B cell (primary cell): Measurements from ENCODE around the gene PITPNM2. TPM values are rescaled to one million over a fixed set of nuclear protein-coding genes. Genes with fewer than 3 reads are reported as not detected.

Experiments
- ATAC-seq: fragments of 200-7000 bp; cut with Tn5 transposase; one replicate; pipeline ENCODE4 v1.10.0; 2021; ENCODE audit warnings: low read depth, mild to moderate bottlenecking, moderate number of reproducible peaks, moderate library complexity
- CTCF ChIA-PET: fragments of 350-600 bp; sonication (Branson Sonifier 250); formaldehyde crosslinking; loops from one replicate; lab custom pipeline; 2021; ENCODE audit warnings: antibody characterized with exemption, inconsistent platforms; lab: Charles Lee
- POLR2A ChIA-PET: fragments of 350-600 bp; sonication (Branson Sonifier 250); formaldehyde crosslinking; loops from one replicate; lab custom pipeline; 2021; ENCODE audit warnings: antibody characterized with exemption; lab: Charles Lee
- DNase-seq: peaks from one replicate; pipeline ENCODE4 v3.0.0; 2013
- H2AFZ ChIP-seq: 2 replicates; pipeline ENCODE4 v1.6.1; 2012; ENCODE audit warnings: mild to moderate bottlenecking, low read depth, low read length; ENCODE audit not compliant: insufficient read depth, poor library complexity, severe bottlenecking
- H3K27ac ChIP-seq, 2 donors: 1 replicate in 1 of 2; 2 replicates in 1 of 2; pipeline ENCODE4 v1.5.1; 2012 to 2013; ENCODE audit warnings: low read length in 2 of 2, mild to moderate bottlenecking in 2 of 2, moderate library complexity in 1 of 2
- H3K27me3 ChIP-seq, 4 experiments: fragments of 200-600 bp in 1 of 4; sonication (generic) in 1 of 4; replicated peaks in 1 of 4; 1 replicate in 2 of 4; 2 replicates in 2 of 4; pipeline versions ENCODE4 v1.6.1 to v1.7.0; 2013 to 2016; ENCODE audit warnings: low read length in 3 of 4, mild to moderate bottlenecking in 2 of 4, mixed read lengths in 1 of 4, moderate library complexity in 1 of 4; ENCODE audit not compliant: insufficient read depth in 4 of 4, control insufficient read depth in 3 of 4; ENCODE audit errors: control extremely low read depth in 1 of 4
- H3K36me3 ChIP-seq, 2 experiments: replicated peaks in 1 of 2; 1 replicate in 1 of 2; 2 replicates in 1 of 2; pipeline versions ENCODE4 v1.6.1 to v1.7.1; 2013; ENCODE audit warnings: low read length in 1 of 2; ENCODE audit not compliant: insufficient read depth in 2 of 2, control insufficient read depth in 1 of 2; ENCODE audit errors: control extremely low read depth in 1 of 2, extremely low read depth in 1 of 2
- H3K4me1 ChIP-seq, 2 donors: fragments of 200-600 bp in 1 of 2; sonication (generic) in 1 of 2; 1 replicate in 1 of 2; 2 replicates in 1 of 2; pipeline versions ENCODE4 v1.5.1 to v1.6.1; 2013 to 2017; ENCODE audit warnings: low read length in 2 of 2; ENCODE audit not compliant: control insufficient read depth in 2 of 2, insufficient read depth in 2 of 2
- H3K4me2 ChIP-seq: replicated peaks from 2 replicates; pipeline ENCODE3; 2012; ENCODE audit warnings: mild to moderate bottlenecking, low read depth, low read length; ENCODE audit not compliant: poor library complexity, severe bottlenecking
- H3K4me3 ChIP-seq, 5 experiments: fragments of 200-600 bp in 1 of 5; sonication (generic) in 1 of 5; 1 replicate in 3 of 5; 2 replicates in 2 of 5; pipeline versions ENCODE4 v1.5.1 to v1.7.0; 2011 to 2016; ENCODE audit warnings: low read length in 4 of 5, mild to moderate bottlenecking in 4 of 5, low read depth in 2 of 5, control low read depth in 1 of 5, moderate library complexity in 1 of 5; ENCODE audit not compliant: insufficient read depth in 1 of 5; ENCODE audit errors: control extremely low read depth in 1 of 5, extremely low read depth in 1 of 5
- H3K79me2 ChIP-seq: fragments of 200-600 bp; sonication (generic); one replicate; pipeline ENCODE4 v1.6.0; 2016; ENCODE audit warnings: low read length; ENCODE audit not compliant: control insufficient read depth, insufficient read depth
- H3K9ac ChIP-seq: fragments of 200-600 bp; sonication (generic); 2 replicates; pipeline ENCODE4 v1.6.1; 2017; ENCODE audit warnings: mild to moderate bottlenecking, low read length, moderate library complexity
- H3K9me3 ChIP-seq, 3 donors: one replicate each; pipeline versions ENCODE4 v1.6.1 to v1.7.1; 2013; ENCODE audit warnings: low read length in 2 of 3; ENCODE audit not compliant: control insufficient read depth in 2 of 3, insufficient read depth in 1 of 3; ENCODE audit errors: control extremely low read depth in 1 of 3
- H4K20me1 ChIP-seq: 2 replicates; pipeline ENCODE4 v1.6.0; 2012; ENCODE audit warnings: mild to moderate bottlenecking, low read length; ENCODE audit not compliant: insufficient read depth, control insufficient read depth, poor library complexity, severe bottlenecking
- H3K27ac Mint-ChIP-seq: one replicate; pipeline ENCODE4 v1.8.0; 2021; ENCODE audit warnings: mixed read lengths
- H3K27me3 Mint-ChIP-seq: one replicate; pipeline ENCODE4 v1.8.0; 2021; ENCODE audit warnings: mixed read lengths
- H3K4me1 Mint-ChIP-seq: one replicate; pipeline ENCODE4 v1.8.0; 2021; ENCODE audit warnings: mixed read lengths
- H3K4me3 Mint-ChIP-seq: one replicate; pipeline ENCODE4 v1.8.0; 2021; ENCODE audit warnings: mixed read lengths
- H3K9me3 Mint-ChIP-seq: one replicate; pipeline ENCODE4 v1.8.0; 2022; ENCODE audit warnings: mixed read lengths; ENCODE audit not compliant: insufficient read depth
- EZH2 ChIP-seq: IDR thresholded peaks from 2 replicates; pipeline ENCODE4 v1.6.1; 2012; ENCODE audit warnings: borderline replicate concordance, low read depth, mild to moderate bottlenecking, moderate library complexity, low read length; ENCODE audit not compliant: insufficient read depth, poor library complexity, severe bottlenecking
- WGBS: methylation state at CpG from one replicate; pipeline ENCODE4 v1.1.5; 2013; ENCODE audit warnings: missing lambda C conversion rate; ENCODE audit not compliant: insufficient coverage; 5-methylcytosine and 5-hydroxymethylcytosine counted together
- intact Hi-C: fragments of 100-400 bp; cut with micrococcal nuclease; formaldehyde crosslinking; loops from one replicate; pipeline ENCODE4 v1.10.0; 2022
- polyA plus RNA-seq: library from polyadenylated mRNA; depleted of rRNA; stranded (reverse); fragments of >200 nt; gene quantifications from 2 replicates; pipeline ENCODE4 v1.2.3, GENCODE V29; 2012
- total RNA-seq, 2 donors: library from RNA; stranded (reverse); fragments of 120-200 nt in 1 of 2; gene quantifications; 1 replicate in 1 of 2; 2 replicates in 1 of 2; pipeline versions ENCODE4 v1.2.3 to v1.2.4, GENCODE V29; 2013 to 2022
- TF ChIP-seq, protein P1 (sequence below): fragments of 200-600 bp; IDR thresholded peaks from one replicate; pipeline ENCODE4 v1.8.0; 2022; ENCODE audit warnings: antibody characterized with exemption, mild to moderate bottlenecking

PITPNM2 gene
- total and polyA plus RNA-seq, 2 donors (not counting 1 experiment from before 2014, with no cell fraction given): 9.6 to 28.6 TPM

DNA sequence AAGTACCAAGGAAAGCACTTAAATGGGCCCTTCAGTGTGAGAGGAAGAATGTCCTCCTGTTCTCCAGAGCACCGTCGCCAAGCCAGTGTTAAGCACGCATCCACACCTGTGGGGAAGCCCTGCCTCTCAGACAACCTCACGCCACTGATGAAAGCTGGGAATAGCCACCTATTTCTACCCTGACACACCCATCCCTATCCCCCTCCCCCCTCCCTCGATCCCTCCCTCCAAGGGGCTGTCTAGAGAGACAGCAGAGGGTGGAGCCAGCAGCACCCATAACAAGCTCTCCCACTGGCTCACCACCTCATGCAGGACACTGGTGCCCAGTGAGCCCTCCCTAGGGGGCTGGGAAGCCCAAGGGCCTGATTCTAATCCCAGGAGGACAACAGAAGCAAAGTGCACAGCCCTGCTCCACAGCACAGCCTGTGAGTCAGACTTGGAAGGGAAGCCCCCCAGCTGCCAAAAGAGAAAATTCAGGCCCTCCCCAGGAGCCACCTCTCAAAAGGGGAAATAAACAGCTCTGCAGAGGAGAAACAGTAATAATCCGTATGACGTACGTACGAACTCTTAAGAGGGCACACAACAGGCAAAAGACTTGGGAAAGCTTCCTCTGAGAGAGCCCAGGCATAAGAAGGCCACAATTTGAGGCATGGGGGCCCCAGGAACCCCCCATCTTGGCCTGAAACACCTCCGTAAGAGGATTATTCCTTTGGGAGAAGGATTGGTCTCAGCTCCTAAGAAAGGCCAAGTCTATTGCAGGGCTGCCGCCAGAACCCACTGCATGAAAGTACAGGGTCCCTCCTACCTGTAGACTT lies 7.8 kb downstream of the PITPNM2 start:
- H3K4me3 Mint-ChIP-seq: peak overlapping the region; percentile 49
- intact Hi-C loops: loop anchor here (5.0 kb wide), 1 partner anchor 36 kb away; no protein-coding TSS in a partner anchor
- 31% methylated on average over 8 of the region's 11 CpGs for WGBS
- TF ChIP-seq EZH2: no peak
- TF ChIP-seq, protein P1, sequence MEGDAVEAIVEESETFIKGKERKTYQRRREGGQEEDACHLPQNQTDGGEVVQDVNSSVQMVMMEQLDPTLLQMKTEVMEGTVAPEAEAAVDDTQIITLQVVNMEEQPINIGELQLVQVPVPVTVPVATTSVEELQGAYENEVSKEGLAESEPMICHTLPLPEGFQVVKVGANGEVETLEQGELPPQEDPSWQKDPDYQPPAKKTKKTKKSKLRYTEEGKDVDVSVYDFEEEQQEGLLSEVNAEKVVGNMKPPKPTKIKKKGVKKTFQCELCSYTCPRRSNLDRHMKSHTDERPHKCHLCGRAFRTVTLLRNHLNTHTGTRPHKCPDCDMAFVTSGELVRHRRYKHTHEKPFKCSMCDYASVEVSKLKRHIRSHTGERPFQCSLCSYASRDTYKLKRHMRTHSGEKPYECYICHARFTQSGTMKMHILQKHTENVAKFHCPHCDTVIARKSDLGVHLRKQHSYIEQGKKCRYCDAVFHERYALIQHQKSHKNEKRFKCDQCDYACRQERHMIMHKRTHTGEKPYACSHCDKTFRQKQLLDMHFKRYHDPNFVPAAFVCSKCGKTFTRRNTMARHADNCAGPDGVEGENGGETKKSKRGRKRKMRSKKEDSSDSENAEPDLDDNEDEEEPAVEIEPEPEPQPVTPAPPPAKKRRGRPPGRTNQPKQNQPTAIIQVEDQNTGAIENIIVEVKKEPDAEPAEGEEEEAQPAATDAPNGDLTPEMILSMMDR: no peak
- Histone ChIP-seq H3K27ac (peak overlapping the region; percentile 65 to 75), H3K27me3 (no peaks in the 10 kb centered on the region), H3K9me3 (no peaks in the 10 kb centered on the region), H3K79me2 (peaks cover 19% of the 10 kb centered on the region), H3K36me3 (no peaks in the 10 kb centered on the region), H3K9ac (peak overlapping the region; percentile 10), H4K20me1 (no peaks in the 10 kb centered on the region), H3K4me1 (peaks cover 27 to 29% of the 10 kb centered on the region in 2 donors), H2AFZ (peak overlapping the region; percentile 66), H3K4me3 (peak overlapping the region in 2 of 5 experiments; percentile 15 to 21), H3K4me2 (peak overlapping the region; percentile 57)
- peaks cover 44% of the 10 kb centered on the region for H3K4me1 Mint-ChIP-seq
- peak; percentile 80 for ATAC-seq
- H3K9me3 Mint-ChIP-seq: no peaks in the 10 kb centered on the region
- H3K27me3 Mint-ChIP-seq: no peaks in the 10 kb centered on the region
- peak; percentile 69 for DNase-seq
- CTCF ChIA-PET: interaction anchor here (0.6 to 1.8 kb wide), 11 partner anchors 8 to 141 kb away, joined by 3 to 10 read pairs (median 4); partner anchors contain the start of gene PITPNM2
- H3K27ac Mint-ChIP-seq: peak overlapping the region; percentile 81
- POLR2A ChIA-PET: interaction anchor here (0.5 to 1.6 kb wide), 6 partner anchors 10 to 163 kb away, joined by 3 to 6 read pairs (median 4); no protein-coding TSS in a partner anchor

DNA sequence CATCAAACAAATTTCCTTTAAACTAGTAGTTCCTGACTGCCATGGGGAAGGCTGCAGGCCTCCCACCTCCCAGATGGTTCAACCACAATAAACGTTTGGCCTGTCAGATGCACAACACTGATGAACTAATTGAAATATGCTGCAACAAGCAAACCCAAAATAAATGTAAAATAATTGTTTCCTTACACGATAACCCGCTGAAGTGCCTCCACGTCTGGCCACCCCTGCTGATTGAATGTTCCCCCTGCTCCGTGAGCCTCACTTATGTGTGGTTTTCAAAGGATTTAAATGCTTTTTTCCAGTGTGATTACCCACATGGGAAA lies 8.4 kb downstream of the PITPNM2 start:
- ChIA-PET POLR2A (interaction anchor here (1.1 kb wide), 1 partner anchor 27 kb away, joined by 6 read pairs; no protein-coding TSS in a partner anchor), CTCF (interaction anchor here (1.0 to 1.7 kb wide), 5 partner anchors 9 to 141 kb away, joined by 3 to 10 read pairs (median 4); partner anchors contain the start of gene PITPNM2)
- Histone ChIP-seq H3K27me3 (no peaks in the 10 kb centered on the region), H3K79me2 (peaks cover 24% of the 10 kb centered on the region), H3K9ac (no peak overlapping the region), H3K36me3 (no peaks in the 10 kb centered on the region), H4K20me1 (no peaks in the 10 kb centered on the region), H3K9me3 (no peaks in the 10 kb centered on the region), H2AFZ (no peak overlapping the region), H3K4me2 (peak overlapping the region; percentile 57), H3K27ac (no peak overlapping the region), H3K4me1 (peaks cover 25 to 29% of the 10 kb centered on the region in 2 donors), H3K4me3 (no peak overlapping the region)
- Mint-ChIP-seq H3K27me3 (no peaks in the 10 kb centered on the region), H3K9me3 (no peaks in the 10 kb centered on the region), H3K4me1 (peaks cover 43% of the 10 kb centered on the region), H3K27ac (no peak overlapping the region), H3K4me3 (peak overlapping the region; percentile 8)
- ATAC-seq (no peak), DNase-seq (no peak)
- intact Hi-C loops: loop anchor here (5.0 kb wide), 1 partner anchor 35 kb away; no protein-coding TSS in a partner anchor
- 13% methylated on average over 1 of the region's 5 CpGs for WGBS
- TF ChIP-seq, protein P1: no peak
